Measurements from ENCODE around the gene MRPS18A. TPM values are rescaled to one million over a fixed set of nuclear protein-coding genes. Genes with fewer than 3 reads are reported as not detected.

The MRPS18A gene
- total and polyA plus RNA-seq, 2 of the 13 experiments (the other 11 are each of a cell fraction or from before 2014, with no cell fraction given) = 87.8 to 89.1 TPM

DNA sequence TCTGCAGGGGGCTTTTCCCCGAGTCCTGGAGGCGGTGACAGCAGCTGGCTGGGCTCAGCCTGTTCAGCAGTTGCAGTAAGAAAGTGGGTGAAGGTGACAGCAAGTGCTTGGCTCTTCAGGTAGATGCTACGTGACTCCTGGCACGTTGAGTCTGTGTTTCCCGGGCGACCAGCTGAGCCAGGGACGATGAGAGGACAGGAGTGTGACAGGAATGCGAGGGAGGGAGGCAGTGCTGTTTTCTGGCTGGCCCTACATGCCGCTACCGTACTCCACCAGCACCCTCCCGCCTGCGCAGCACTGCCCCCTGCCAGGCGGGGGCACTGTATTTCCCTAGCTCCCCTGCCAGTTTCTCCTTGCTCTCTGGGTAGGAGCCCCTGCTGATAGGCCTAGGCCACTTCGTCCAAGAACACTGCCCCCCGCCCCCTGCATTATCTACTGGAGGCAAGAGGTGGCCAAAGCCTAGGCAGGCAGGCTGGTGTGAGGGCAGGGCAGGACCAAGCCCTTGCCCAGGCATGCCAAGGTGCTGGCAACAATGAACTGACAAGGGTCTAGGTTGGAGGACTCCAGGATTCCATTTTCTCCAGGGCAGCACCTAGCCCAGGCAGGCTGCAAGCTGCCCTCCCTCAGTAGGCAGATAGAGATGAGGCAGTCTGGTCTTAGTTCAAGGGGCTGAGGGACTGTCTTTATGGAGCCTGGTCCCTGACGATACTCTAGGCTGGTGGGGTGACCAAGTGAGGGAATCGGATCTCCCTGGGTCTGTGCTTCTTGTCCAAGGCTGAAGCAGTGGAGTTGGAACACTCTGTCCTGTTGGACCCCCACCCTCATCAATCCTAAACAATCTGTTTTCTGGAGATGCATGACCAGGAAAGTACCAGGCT, 19.2 kb downstream of the MRPS18A start (continued):
- TF ChIP-seq, protein P1, sequence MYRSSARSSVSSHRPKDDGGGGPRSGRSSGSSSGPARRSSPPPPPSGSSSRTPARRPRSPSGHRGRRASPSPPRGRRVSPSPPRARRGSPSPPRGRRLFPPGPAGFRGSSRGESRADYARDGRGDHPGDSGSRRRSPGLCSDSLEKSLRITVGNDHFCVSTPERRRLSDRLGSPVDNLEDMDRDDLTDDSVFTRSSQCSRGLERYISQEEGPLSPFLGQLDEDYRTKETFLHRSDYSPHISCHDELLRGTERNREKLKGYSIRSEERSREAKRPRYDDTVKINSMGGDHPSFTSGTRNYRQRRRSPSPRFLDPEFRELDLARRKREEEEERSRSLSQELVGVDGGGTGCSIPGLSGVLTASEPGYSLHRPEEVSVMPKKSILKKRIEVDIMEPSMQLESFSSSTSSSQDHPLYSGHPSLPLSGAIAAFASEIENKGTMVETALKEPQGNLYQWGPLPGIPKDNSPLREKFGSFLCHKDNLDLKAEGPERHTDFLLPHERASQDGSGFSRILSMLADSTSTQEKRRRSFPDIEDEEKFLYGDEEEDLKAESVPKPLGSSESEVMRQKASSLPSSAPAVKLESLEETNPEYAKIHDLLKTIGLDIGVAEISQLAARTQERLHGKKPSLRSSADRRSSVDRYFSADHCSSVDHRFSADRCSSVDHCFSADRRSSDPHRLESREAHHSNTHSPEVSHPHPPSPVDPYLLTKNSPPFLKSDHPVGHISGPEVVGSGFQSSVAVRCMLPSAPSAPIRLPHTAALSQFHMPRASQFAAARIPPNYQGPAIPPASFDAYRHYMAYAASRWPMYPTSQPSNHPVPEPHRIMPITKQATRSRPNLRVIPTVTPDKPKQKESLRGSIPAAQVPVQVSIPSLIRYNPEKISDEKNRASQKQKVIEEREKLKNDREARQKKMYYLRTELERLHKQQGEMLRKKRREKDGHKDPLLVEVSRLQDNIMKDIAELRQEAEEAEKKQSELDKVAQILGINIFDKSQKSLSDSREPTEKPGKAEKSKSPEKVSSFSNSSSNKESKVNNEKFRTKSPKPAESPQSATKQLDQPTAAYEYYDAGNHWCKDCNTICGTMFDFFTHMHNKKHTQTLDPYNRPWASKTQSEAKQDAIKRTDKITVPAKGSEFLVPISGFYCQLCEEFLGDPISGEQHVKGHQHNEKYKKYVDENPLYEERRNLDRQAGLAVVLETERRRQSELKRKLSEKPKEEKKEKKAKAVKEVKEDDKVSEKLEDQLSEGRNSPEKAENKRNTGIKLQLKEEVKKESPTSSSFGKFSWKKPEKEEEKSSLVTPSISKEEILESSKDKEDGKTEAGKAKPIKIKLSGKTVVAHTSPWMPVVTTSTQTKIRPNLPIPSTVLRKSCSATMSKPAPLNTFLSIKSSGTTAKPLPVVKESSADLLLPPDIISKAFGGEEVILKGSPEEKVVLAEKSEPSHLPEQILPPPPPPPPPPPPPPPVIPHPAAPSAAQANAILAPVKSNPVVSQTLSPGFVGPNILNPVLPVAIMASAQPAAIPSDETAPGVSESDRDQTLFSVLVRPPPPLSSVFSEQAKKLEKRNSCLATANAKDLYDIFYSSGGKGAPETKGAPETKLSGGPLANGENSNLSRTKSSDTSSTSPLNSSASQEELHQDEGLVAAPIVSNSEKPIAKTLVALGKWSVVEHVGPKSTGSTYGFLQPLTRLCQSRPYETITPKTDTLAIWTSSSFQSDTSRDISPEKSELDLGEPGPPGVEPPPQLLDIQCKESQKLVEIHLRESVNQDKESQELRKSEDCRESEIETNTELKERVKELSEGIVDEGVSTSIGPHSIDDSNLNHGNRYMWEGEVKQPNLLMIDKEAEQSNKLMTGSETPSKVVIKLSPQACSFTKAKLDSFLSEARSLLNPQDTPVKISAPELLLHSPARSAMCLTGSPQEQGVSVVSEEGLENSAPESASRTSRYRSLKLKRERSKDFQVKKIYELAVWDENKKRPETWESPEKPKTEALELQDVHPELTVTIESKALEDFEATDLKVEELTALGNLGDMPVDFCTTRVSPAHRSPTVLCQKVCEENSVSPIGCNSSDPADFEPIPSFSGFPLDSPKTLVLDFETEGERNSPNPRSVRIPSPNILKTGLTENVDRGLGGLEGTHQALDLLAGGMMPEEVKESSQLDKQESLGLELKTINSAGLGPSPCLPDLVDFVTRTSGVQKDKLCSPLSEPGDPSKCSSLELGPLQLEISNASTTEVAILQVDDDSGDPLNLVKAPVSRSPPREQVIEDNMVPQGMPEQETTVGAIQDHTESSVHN (CRISPR knock-in tag; IDR thresholded peaks at IDR 0.05) = no peak; the same call in 1 of the 2 replicates
- peak; percentile 74; the same call in 1 of the 2 replicates for TF ChIP-seq ATF7-NPFF (CRISPR knock-in tag; IDR thresholded peaks at IDR 0.05; ENCODE audit: low read depth)
- peak; percentile 87 for TF ChIP-seq ZNF343 (CRISPR knock-in tag; IDR thresholded peaks at IDR 0.05)
- TF ChIP-seq ZBTB7B (CRISPR knock-in tag; IDR thresholded peaks at IDR 0.05) = peak; percentile 9; the same call in 1 of the 2 replicates
- TF ChIP-seq, protein P2, sequence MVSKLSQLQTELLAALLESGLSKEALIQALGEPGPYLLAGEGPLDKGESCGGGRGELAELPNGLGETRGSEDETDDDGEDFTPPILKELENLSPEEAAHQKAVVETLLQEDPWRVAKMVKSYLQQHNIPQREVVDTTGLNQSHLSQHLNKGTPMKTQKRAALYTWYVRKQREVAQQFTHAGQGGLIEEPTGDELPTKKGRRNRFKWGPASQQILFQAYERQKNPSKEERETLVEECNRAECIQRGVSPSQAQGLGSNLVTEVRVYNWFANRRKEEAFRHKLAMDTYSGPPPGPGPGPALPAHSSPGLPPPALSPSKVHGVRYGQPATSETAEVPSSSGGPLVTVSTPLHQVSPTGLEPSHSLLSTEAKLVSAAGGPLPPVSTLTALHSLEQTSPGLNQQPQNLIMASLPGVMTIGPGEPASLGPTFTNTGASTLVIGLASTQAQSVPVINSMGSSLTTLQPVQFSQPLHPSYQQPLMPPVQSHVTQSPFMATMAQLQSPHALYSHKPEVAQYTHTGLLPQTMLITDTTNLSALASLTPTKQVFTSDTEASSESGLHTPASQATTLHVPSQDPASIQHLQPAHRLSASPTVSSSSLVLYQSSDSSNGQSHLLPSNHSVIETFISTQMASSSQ (IDR thresholded peaks at IDR 0.05; ENCODE audit: low read depth) = peak; percentile 43; the same call in 1 of the 2 replicates
- TF ChIP-seq, protein P2 (CRISPR knock-in tag; IDR thresholded peaks at IDR 0.05; ENCODE audit: borderline replicate concordance) = no peak; the same call in 1 of the 2 replicates
- peak; percentile 77; the same call in 1 of the 2 replicates for TF ChIP-seq PHF21A (CRISPR knock-in tag; IDR thresholded peaks at IDR 0.05)
- no peak for TF ChIP-seq EHMT2 (IDR thresholded peaks at IDR 0.05; ENCODE audit: borderline replicate concordance, low read depth, low read length)
- TF ChIP-seq GATAD1 (CRISPR knock-in tag; IDR thresholded peaks at IDR 0.05) = peak; percentile 35; the same call in 1 of the 2 replicates
- TF ChIP-seq SAP130 (CRISPR knock-in tag; IDR thresholded peaks at IDR 0.05; ENCODE audit: low read depth) = peak; percentile 95
- no peak; the same call in none of the 2 replicates for TF ChIP-seq ZC3H13 (CRISPR knock-in tag; IDR thresholded peaks at IDR 0.05)
- TF ChIP-seq REL (CRISPR knock-in tag; conservative IDR thresholded peaks at IDR 0.05) = no peak
- TF ChIP-seq MAFF (IDR thresholded peaks at IDR 0.05; ENCODE audit: low read depth, low read length) = no peak
- TF ChIP-seq ZNF567 (CRISPR knock-in tag; IDR thresholded peaks at IDR 0.05; ENCODE audit: borderline replicate concordance) = no peak
- TF ChIP-seq CREM (IDR thresholded peaks at IDR 0.05) = no peak
- no peak for TF ChIP-seq CREM (CRISPR knock-in tag; IDR thresholded peaks at IDR 0.05)

All from HepG2 (cell line).